ENCODE measurements around the gene RCOR1.

The RCOR1 gene

DNA sequence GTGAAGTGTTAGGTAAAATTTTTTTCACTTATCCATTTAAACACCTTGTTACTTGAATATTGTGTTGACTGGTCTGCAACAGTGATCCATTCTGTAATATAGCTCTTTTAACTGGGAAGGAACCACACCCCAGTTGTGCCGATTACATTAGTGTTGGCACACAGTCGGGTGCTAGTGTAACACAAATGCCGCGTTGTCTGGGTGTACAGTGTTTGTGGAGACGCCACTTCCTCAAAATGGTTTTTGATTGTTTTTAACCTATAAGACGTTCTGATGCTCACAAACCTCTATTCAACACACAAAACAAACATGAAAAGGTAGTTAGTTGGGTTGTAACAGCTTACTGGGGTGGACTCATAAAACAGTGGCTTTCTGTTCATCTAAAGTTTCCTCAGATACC is 136.8 kb downstream of the RCOR1 start:
- DNase-seq: no peak

DNA sequence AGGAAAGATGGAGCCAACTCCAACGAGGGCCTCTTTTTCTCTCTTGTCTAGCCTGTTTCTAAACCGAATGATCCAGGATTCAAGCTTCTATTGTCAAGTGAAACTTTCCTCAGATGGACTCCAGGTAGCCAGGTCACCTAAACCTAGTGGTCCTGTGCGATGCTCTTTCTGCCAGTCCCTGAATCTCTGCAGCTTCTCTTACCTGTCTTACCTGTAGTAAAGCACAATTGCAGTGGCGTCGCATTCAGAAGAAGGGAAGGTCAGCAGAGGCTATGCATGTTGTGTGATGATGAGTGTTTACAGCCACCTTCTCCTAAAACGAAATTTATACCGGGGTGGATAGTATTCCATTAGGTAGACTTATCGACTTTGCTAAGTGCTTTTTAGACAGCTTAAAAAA is 137.4 kb downstream of the RCOR1 start:
- no peak for DNase-seq

DNA sequence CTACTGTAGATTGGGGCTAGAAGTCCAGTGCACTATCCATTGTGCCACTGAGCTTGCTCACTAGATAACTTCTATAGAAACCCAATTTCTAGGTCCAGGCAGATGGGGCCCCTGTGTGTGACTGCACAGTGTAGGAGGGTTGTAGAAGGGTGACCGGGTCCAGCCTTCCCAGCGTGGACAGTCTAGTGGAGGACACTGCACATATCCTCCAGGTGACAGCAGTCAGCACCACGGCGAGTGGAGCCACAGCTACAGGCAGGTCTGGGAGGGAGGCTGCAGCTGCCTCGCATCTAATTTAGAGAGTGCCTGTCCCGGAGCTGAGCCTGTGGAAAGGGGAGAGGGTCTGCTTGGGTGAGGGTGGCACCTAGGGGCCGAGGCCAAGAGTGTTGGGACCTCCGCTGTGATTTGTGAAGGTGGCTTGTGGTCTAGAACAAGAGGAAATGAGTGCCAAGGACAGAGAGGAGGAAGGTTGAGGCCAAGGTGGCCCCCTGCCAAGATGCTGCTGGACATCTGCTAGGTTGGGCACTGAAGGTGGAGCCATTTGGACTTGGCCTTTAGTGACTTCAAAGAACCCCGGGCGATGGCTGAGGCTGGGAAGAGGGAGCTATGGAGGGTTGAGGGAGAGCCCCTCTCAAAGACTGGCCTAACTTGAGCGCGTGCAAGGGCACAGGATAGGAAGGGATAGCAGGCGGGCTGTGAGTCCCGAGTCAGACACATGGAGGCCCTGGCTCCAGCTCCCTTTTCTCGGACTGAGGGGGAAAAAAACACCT is 138.8 kb downstream of the RCOR1 start:
- DNase-seq: no peak

GRCh38 chr14:102731871-102732800 is 139.7 kb downstream of the RCOR1 start:
- no peak for DNase-seq

DNA sequence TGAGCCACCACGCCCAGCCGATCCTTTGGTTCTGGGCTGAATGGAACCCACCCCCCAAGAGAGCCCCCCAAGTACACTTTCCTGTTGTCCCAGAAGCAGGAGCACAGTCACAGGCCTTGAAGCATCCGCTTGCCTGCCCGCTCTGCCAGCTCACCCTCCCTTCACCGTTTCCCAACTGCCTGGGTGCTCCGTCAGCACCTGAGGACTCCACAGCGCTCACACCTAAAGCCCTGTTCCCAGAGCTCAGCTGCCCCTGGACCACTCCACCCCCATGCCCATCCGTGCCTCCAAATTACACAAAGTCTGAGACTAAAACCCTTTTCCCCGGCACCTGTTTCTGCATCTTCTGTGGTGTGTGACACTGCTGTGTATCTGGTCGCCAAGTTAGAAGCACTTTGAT is 140.5 kb downstream of the RCOR1 start:
- no peak for DNase-seq

- DNase-seq: no peak
Measured at GRCh38 chr14:102733326-102733725, 140.9 kb downstream of the RCOR1 start.

DNA sequence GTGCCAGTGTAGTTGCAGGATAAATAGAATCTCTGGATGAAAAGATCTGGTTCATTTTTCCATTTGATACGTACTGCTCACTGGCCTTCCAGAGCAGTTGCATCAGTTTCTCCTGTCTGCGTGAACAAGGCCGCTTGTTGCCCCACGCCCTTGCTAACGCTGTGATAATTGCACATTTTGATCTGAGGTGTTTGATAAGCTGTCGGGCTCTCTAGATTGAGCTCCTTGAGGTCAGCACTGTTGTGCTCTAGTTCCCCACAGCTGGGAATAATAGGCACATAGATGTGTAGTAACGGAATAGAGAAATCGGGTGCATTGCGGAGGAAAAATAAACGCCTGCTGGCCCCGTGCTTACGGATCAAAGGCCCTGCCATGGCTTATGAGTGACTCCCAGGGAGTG is 142.0 kb downstream of the RCOR1 start:
- no peak for DNase-seq

DNA sequence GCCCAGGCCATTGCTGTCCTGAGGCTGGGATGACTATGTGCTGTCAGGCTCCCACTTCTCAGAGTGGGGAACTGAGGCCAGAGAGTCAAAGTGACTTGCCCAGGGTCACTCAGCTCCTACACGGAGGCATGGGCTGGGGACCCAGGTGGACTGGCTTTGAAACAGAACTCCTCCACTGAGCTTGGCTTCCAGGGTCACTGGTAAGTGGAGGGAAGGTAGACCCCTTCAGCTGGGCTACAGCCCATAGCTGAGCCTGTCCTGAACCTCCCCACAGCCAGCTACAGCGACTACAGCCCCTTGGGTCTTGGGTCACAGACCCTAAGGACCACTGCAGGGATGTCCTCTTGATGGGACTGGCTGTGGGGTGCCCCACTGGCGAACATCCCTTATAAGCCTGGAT is 144.5 kb downstream of the RCOR1 start:
- DNase-seq: no peak

GRCh38 chr14:102737402-102738372 is 145.2 kb downstream of the RCOR1 start:
- no peak for DNase-seq

DNA sequence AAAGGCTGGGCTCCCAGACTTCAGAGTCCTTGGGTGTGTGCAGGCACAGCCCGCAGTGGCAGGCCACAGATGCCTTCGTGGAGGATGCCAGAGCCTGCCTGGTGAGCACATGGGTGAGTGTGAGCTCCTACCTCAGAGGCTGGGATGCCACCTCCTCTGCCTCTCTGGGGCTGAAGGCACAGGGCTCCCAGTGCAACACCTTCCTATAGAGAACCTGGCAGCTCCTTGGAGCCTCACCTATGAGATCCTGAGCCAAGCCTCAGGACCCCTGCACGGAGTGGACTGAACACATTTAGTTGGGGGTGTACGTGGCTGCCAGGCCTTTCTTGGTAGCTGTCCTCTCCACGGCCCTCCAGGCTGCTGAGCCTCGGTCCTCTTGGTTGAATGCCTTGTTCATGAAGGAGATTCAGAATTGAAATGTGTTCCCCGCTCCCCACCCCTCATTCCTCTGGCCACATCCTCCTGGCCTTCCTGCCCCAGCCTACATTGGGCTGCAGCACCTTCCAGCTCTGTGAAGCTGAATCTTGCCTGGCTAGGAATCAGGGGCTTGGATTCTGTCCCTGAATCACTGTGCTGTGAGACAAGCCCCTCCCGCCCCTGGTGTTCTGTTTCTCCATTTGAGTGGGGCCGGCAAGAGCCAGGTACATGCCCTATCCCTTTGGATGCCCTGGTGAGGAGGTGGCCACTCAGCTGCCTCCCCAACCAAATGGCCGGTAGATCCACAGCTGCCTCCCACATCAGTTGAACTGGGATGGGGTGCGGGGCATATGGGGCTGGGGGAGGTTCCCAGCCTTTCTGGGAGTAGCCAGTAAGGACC is 146.1 kb downstream of the RCOR1 start:
- no peak for DNase-seq

DNA sequence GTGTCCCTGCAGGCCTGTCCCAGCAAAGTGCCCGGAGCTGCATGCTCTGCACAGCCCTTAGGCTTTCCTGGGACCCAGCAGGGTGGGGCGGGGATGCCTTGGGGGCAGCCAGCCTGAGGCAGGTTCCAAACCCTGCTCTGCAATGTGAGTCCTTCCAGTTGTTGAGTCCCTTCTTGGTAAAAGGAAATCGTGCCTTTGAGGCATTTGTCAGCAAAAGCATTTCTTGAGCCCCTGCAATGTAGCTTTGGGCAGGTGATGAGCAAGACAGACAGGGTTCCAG is 146.7 kb downstream of the RCOR1 start:
- DNase-seq: no peak

GRCh38 chr14:102746634-102747438 is 154.4 kb downstream of the RCOR1 start:
- no peak for DNase-seq

DNA sequence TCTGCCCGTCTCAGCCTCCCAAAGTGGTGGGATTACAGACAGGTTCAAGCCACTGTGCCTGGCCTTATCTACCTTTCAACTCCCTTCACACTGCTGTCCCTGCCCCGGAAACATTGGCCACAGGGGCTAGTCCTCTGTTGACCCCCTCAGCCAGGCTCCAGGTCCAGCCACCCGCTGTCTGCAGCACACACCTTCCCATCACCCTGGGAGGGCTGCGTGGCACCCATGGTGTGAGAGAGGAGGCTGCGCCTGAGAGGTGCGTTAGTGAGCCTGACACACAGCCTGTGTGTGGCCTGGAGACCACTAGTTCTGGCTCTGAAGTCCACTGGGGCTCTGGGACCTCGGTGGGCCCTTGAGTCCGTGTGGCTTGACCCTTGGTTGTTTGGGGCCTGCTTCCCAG is 156.4 kb downstream of the RCOR1 start:
- DNase-seq: no peak

DNA sequence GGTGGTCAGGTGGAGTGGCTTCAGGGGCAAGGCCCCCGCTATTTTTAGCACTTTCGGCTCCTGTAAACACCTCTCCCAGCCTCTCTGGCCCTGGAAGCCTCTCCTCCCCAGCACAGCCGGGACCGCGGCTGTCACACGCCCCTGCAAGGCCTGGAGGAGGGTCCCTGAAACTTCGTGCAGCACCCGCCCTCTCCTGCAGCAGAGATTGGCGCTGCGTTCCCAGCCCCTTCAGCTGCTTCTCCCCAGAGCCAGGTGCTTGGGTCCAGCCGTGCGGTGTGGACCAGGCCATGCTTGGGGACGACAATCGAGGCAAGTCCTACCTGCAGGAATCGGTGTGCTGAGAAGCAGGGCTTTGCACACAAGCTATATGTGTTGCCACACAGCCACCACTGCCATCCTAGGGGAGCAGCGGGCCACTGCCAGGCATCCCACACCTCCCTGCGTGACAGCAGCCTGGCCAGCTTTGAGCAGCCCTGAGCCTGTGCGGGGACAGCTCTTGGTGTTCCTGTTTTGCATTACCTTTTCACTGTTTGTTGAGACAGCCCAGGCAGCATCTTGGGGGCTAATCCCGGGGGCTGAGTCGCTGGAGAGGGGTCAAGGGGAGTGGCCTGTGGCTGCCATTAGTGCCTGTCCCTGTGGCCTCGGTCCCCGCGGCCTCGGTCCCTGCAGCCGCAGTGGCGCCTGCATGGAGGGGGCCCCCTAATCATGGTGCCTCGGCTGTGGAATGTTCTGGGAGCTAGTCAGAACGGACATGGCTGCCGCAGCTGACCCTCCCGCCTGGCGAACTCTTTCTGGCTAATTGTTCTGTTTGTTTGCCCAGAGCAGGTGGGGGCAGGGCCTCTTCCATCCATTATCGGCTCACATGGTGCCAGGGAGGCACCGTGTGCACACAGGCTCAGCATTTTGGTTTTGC is 157.2 kb downstream of the RCOR1 start:
- no peak for DNase-seq

DNA sequence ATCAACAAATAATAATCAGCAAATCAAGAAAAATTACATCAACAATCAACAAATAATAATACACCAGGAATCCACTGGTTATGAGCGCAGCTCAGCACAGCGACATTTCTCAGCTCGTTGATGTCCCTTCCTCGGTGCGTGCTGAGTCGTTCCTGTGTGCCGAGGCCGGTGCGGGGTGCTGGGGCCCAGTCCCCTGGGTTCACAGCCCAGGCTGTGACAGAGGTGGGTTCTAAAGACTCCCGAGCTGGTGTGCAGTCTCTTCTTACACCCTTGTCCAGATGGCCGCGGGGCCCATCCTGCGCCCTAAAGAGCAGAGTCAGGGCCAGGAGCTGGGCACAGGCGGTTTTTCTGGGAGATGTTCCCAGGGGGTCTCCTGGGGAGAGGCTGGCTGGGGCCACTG is 157.9 kb downstream of the RCOR1 start:
- no peak for DNase-seq

GRCh38 chr14:102751088-102751487 is 158.6 kb downstream of the RCOR1 start:
- no peak for DNase-seq

DNA sequence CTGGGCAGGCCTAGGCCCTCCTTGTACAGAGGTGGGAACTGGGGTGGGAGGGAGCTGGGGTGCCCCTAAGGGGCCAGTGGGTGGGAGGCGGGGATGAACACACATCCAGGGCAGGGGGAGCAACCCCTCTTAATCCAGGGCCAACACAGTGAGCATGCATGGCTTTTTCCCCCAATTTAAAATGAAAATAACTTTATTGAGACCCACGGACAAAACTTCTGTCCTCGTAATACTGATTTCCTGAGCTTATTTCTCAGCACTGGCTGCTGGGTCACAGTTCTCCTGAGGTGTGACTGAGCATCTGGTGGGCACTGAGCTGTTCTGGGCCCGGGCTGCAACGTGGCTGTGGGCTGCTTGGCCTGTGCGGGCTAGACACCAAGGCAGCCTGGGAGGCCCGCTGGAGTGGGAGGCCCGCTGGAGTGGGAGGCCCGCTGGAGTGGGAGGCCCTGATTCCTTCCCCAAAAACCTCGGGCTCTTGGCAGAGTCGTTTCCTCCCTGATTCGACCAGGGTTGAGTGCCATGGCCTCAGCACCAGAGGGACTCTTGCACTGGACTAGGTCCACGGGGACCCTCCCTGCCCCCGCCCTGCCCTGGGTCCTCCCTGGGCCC is 159.9 kb downstream of the RCOR1 start:
- DNase-seq: no peak

DNA sequence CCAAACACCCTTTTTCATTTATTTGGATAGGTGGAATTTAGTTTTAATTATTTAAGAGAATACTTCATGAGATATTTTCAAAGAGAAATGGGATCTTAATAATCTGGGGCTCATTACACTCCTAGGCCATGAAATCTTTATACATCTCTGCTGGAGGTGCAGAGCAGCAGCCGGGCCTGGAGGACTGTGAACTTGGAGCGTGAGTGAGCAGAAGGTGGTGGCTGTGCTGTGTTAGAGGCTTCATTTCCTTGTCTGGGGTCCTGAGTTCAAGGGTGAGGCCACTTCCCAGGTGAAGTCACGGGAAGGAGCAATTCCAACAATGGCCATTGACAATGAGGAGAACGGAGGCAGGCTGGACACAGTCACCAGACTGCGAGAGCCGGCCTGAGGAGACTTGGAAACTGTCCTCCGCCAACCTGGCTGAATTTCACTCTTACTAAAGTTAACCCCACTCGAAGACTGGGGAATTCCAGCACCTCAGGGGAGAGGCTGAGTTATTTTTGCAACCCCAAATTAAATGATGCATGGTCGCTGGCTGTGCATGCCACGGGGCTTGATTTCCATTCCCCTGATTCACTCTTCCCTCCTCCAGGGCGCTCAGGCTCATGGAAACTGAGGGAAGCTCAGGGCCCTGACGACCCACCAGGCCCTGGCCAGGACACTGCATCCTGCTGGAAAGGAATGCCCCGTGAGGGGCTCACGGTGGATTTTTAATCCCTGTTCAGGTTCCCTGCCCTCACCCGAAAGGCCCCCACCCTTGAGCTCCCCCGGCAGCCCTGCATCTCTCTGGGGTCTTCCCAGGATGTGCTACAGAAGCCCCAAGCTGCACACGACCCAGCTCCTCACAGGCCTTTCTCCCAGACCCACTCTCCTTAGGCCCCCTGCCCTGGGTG is 162.2 kb downstream of the RCOR1 start:
- no peak for DNase-seq

DNA sequence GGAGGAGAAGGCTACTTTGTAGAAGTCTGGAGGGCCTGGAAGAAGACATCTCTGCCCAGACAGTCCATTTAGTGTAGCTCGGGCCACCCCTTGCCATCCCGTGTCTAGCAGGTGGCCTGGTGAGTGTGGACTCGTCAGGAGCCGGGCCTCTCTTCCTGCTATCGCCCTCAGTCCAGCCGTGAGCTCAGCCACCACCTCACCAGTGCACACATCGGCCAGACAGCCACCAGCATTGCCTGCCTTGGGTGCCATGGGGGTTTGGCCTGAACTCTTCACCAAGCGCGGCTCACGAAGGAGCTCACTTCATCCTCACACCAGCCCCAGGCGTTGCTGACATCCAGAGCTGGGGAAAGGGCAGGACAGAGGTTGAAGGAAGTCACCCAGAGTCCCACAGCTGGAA is 165.2 kb downstream of the RCOR1 start:
- no peak for DNase-seq

Measured in CD4-positive, alpha-beta T cell treated with Interleukin-6 for 4 hours (primary cell).